Activated T-cell treated with anti-CD3 and anti-CD28 coated beads, Interleukin-2, amount 50 U/mL, for 1 hour (primary cell): ENCODE measurements around the gene AEBP2.
"Not testable (repeated sequence)": the region's sequence is repeated elsewhere in the genome, so short reads cannot be mapped to it uniquely, and the experiment has no call there.

Experiments used
- DNase-seq: peaks from one replicate; pipeline ENCODE4 v3.0.0-alpha.2; 2020

Gene AEBP2, protein sequence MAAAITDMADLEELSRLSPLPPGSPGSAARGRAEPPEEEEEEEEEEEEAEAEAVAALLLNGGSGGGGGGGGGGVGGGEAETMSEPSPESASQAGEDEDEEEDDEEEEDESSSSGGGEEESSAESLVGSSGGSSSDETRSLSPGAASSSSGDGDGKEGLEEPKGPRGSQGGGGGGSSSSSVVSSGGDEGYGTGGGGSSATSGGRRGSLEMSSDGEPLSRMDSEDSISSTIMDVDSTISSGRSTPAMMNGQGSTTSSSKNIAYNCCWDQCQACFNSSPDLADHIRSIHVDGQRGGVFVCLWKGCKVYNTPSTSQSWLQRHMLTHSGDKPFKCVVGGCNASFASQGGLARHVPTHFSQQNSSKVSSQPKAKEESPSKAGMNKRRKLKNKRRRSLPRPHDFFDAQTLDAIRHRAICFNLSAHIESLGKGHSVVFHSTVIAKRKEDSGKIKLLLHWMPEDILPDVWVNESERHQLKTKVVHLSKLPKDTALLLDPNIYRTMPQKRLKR

DNA sequence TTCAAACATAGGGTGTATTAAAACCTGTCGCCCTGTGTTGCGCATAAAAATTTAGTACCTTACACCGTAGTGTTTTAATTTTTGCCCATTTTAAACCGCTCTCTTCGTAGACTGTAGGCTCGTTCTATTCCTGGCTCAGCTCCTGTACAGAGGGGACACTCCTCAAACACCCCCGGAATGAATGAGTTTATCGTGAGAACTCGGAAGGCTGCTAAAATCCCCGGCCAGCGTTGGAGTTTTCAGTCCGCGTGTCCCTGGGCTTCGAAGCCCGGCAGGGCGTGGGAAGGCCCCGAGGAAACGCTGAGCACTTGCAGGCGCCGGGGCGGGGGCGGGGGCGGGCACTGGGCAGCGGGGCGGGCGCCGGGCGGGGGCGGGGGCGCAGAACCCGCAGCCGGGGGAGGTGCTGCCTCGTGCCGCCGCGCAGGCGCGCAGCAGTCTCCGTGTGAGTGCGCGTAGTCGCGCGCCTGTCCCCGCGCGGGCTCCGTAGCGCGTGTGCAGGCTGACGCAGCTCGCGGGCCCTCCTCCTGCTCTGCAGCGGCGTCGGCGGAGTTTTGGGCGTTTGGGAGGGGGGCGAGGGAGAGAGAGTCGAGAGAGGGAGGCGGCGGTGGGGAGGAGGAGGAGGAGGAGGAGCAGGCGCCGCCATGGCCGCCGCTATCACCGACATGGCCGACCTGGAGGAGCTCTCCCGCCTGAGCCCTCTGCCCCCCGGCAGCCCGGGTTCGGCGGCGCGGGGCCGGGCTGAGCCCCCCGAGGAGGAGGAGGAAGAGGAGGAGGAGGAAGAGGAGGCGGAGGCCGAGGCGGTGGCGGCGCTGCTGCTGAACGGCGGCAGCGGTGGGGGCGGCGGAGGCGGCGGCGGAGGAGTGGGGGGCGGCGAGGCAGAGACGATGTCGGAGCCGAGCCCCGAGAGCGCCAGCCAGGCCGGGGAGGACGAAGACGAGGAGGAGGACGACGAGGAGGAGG, at the start of gene AEBP2:
TSS of gene AEBP2 (plus strand) at position 434 of the 960 bp plus-strand sequence. CDS start at position 642, 208 bp downstream.
- DNase-seq, result peak; percentile 91

DNA sequence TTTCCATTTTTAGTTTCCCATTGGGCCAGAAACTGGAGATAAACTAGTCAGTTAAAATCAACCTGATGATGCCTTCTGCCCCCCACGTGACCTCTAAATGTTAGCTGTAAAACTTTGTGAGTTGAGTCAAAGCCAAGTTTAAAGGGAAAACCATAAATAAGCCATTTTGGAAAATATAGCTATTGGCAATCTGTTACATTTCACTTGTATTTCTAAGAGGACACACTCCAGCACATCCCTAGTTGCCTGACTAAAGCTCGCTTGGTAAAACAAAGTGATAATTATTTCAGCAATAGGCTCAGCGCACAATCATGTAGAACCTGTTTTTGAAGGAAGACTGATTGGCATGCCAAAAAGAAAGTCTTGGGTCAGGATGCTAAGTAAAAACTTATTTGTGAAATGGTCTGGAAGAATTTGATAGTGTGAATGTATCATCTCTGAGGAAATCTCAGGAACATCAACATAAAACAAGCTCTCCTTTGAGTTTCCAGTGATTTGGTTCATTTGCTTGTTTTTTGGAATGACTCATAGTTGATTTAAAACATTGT, 49.2 kb upstream of the AEBP2 start:
- DNase-seq, result no peak

DNA sequence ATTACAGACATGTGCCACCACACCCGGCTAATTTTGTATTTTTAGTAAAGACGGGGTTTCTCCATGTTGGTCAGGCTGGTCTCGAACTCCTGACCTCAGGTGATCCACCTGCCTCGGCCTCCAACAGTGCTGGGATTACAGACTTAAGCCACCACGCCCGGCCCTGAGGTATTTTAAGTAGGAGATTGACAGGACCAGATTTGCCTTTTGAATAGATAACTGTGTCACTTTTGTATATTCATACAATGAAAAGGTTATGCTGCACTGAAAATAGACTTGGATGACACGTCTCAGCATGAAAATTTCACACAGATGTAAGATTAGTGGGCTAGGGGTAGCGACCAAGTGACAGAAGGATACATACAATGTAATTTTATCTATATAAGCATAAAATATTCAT, 46.6 kb upstream of the AEBP2 start:
- not testable (repeated sequence) for DNase-seq

DNA sequence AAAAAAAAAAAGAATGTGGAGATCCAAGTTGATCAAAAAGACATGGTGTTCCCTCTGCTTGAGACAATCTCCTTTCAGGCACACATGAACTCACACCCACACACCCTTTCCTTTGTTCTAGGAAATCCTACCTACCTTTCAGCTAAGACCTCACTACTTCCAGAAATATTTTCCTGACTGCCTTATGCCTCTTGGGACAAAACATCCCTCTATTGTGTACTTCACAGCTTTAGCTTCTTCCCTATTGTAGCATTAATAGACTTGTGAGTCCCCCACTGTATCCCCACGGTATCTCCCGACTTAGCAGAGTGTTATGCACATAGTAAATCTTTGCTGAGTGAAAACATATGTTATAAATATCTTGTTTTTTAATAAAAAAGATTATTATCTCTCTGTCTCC, 44.9 kb upstream of the AEBP2 start:
- no peak for DNase-seq

DNA sequence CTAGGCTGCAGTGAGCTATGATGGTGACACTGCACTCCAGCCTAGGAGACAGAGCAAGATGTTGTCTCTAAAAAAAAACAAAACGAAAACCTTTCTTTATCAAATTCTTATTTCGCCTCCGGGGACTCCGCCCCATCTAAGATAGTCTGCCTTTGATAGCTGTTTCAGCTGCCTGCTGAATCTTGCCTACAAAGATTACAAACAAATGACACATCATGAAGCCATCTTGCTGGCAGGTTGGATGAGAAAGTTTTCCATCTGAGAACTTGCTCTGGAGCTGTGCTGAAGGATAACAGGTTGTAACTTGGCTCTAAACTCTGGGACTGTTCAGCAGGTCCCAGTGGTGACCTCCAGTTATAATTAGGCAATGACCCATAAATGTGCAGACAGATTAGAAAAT, 41.8 kb upstream of the AEBP2 start:
- no peak for DNase-seq

GRCh38 chr12:19398376-19399363, 40.6 kb upstream of the AEBP2 start:
- no peak for DNase-seq

DNA sequence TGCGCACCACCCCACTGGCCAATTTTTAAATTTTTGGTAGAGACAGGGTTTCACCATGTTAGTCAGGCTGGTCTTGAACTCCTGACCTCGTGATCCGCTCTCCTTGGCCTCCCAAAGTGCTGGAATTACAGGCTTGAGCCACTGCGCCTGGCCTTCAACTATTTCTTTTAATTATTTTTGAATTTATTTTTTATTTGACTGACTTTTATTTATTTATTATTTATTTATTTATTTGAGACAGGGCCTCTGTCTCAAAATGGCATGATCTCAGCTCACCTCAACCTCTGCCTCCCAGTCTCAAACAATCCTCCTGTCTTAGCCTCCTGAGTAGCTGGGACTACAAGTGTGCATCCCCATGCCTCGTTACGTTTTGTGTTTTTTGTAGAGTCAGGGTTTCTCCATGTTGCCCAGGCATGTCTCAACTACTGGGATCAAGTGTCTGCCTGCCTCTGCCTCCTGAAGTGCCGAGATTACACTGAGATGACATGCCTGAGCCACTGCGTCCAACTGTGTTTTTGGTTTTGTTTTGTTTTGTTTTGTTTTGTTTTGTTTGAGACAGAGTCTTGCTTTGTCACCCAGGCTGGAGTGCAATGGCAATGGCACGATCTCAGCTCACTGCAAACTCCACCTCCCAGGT, 38.5 kb upstream of the AEBP2 start:
- not testable (repeated sequence) for DNase-seq

DNA sequence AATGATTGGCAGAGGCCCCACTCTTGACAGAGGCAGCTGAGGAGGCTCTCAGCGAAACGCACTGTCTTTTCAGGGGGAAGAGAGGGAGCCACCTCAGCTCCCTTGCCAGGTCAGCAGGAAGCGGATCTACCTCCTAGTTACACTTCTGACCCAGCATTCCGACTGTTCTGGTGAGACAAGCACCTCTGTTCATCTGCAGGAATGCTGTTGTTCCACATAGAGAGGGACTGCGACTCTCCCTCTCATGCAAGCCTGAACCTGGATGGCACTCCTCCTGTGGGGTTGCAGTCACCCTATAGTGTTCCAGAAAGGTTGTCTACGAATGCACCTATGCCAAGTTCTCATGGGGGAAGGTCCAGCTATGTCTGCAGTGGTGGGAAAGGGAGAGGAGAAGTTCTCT, 37.1 kb upstream of the AEBP2 start:
- DNase-seq, result no peak

- DNase-seq, result no peak
These were observed 36.4 kb upstream of the AEBP2 start for GRCh38 chr12:19402743-19403431.

GRCh38 chr12:19404242-19404880, 34.9 kb upstream of the AEBP2 start:
- no peak for DNase-seq

DNA sequence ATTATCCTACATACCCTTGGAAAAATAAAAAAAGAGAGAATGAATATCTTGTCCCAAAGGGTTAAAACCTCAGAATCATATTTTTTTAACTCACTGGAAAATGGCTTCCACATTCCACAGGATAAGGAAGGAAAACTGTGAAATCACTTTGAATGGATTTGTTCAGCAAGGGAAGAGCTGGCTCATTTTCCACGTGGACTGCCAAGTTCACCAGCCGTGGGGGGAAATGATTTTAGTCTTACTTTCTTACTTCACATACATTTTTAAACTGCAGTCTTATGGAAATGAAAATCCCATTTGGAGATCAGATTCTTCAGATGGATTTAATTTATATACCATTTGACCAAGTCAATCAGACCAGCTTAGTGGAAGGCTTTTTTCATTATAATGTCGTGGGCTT, 29.9 kb upstream of the AEBP2 start:
- no peak for DNase-seq

GRCh38 chr12:19410211-19410610, 29.1 kb upstream of the AEBP2 start:
- DNase-seq, result no peak

DNA sequence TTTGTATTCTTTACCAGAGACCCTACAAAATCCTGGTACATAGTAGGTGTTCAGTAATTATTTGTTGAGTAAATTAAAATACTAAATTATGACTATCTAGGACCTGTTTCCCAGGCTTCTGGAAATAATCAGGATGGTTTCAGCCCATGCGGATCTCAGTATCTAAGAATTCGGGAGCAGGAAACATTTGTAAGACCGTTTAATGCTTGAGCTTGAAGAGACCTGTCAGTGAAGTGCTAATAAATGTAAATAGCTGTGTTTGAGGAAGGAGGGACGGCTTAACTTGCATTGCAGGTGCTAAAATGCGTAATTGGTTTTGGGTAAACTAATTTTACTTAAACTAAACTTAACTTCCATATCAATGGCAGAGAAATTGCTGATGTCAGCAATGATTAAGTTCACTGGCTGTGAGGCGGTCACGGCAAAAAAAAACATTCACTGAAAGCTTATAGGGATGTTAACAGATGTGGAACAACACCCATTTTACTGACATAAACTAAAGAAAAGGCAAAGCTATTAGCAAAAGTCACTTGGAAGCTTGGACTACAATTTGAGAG, 28.6 kb upstream of the AEBP2 start:
- no peak for DNase-seq

GRCh38 chr12:19411234-19412204, 27.8 kb upstream of the AEBP2 start:
- DNase-seq, result no peak

DNA sequence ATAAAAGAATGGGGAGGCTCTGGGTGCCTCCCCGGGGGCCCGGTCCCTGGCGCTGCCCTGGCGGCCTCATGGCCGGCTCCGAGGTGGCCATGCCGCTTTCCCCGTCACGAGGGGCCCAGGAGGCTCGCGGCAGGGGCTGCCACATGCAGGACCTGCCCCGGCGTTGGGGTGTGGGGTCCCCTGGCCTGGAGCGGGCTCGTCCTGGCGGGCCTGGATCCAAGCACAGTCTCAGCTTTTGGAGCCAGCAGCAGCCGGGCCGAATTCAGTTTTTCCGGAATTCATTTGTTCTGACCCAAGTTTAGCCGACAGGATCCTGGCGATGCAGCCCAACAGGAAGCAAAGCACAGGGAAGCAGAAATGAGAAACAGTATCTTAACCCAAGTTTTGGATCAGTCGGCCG, 26.4 kb upstream of the AEBP2 start:
- DNase-seq, result no peak

GRCh38 chr12:19413582-19413981, 25.7 kb upstream of the AEBP2 start:
- DNase-seq, result not testable (repeated sequence)

- DNase-seq, result no peak
These were observed 23.7 kb upstream of the AEBP2 start for GRCh38 chr12:19415563-19415962.

GRCh38 chr12:19419086-19419485, 20.2 kb upstream of the AEBP2 start:
- DNase-seq, result no peak
